ENCODE results near the gene DUSP6.

DUSP6 gene

GRCh38 chr12:89353823-89354611, 1.7 kb upstream of the DUSP6 start:
- no peak for DNase-seq (ENCODE audit: low read depth)
- H3K4me3 ChIP-seq (ENCODE audit: low read depth, low read length), result peak overlapping the region; percentile 87

GRCh38 chr12:89353188-89353822, 1.0 kb upstream of the DUSP6 start:
- peak overlapping the region; percentile 87 for H3K4me3 ChIP-seq (ENCODE audit: low read depth, low read length)
- no peak for DNase-seq (ENCODE audit: low read depth)

- peak overlapping the region; percentile 87 for H3K4me3 ChIP-seq (ENCODE audit: low read depth, low read length)
- DNase-seq (ENCODE audit: low read depth), result no peak
Observed at GRCh38 chr12:89352242-89352491, 134 bp downstream of the DUSP6 start.

GRCh38 chr12:89351489-89352241, 636 bp downstream of the DUSP6 start:
- no peak for DNase-seq (ENCODE audit: low read depth)

GRCh38 chr12:89350630-89351488, 1.4 kb downstream of the DUSP6 start:
- DNase-seq (ENCODE audit: low read depth), result no peak
- H3K4me3 ChIP-seq (ENCODE audit: low read depth, low read length), result peak overlapping the region; percentile 87

More at GRCh38 chr12:89351489-89352241, 636 bp downstream of the DUSP6 start:
- H3K4me3 ChIP-seq (ENCODE audit: low read depth, low read length), result peak overlapping the region; percentile 87

- H3K4me3 ChIP-seq (ENCODE audit: low read depth, low read length), result peak overlapping the region; percentile 87
- no peak for DNase-seq (ENCODE audit: low read depth)
Observed at GRCh38 chr12:89350260-89350629, 2.1 kb downstream of the DUSP6 start.

GRCh38 chr12:89349814-89350213, 2.5 kb downstream of the DUSP6 start:
- no peak for DNase-seq (ENCODE audit: low read depth)
- H3K4me3 ChIP-seq (ENCODE audit: low read depth, low read length), result peak overlapping the region; percentile 87

- no peak for DNase-seq (ENCODE audit: low read depth)
- peak overlapping the region; percentile 87 for H3K4me3 ChIP-seq (ENCODE audit: low read depth, low read length)
Observed at GRCh38 chr12:89348894-89349699, 3.2 kb downstream of the DUSP6 start.

- peak overlapping the region; percentile 7 for H3K4me3 ChIP-seq (ENCODE audit: low read depth, low read length)
- DNase-seq (ENCODE audit: low read depth), result no peak
Observed at GRCh38 chr12:89347325-89347829, 4.9 kb downstream of the DUSP6 start.

GRCh38 chr12:89346741-89347324, 5.5 kb downstream of the DUSP6 start:
- no peak for DNase-seq (ENCODE audit: low read depth)
- peak overlapping the region; percentile 7 for H3K4me3 ChIP-seq (ENCODE audit: low read depth, low read length)

GRCh38 chr12:89345830-89346740, 6.2 kb downstream of the DUSP6 start:
- H3K4me3 ChIP-seq (ENCODE audit: low read depth, low read length), result no peak overlapping the region
- DNase-seq (ENCODE audit: low read depth), result no peak

GRCh38 chr12:89345376-89345775, 6.9 kb downstream of the DUSP6 start:
- H3K4me3 ChIP-seq (ENCODE audit: low read depth, low read length), result no peak overlapping the region
- no peak for DNase-seq (ENCODE audit: low read depth)

GRCh38 chr12:89344862-89345202, 7.5 kb downstream of the DUSP6 start:
- H3K4me3 ChIP-seq (ENCODE audit: low read depth, low read length), result no peak overlapping the region
- DNase-seq (ENCODE audit: low read depth), result no peak

- DNase-seq (ENCODE audit: low read depth), result no peak
- no peak overlapping the region for H3K4me3 ChIP-seq (ENCODE audit: low read depth, low read length)
Observed at GRCh38 chr12:89344043-89344861, 8.0 kb downstream of the DUSP6 start.

GRCh38 chr12:89343127-89343526, 9.2 kb downstream of the DUSP6 start:
- H3K4me3 ChIP-seq (ENCODE audit: low read depth, low read length), result no peak overlapping the region
- DNase-seq (ENCODE audit: low read depth), result no peak

GRCh38 chr12:89340861-89341260, 11.4 kb downstream of the DUSP6 start:
- H3K4me3 ChIP-seq (ENCODE audit: low read depth, low read length), result no peak overlapping the region
- DNase-seq (ENCODE audit: low read depth), result no peak

GRCh38 chr12:89339526-89339925, 12.8 kb downstream of the DUSP6 start:
- no peak overlapping the region for H3K4me3 ChIP-seq (ENCODE audit: low read depth, low read length)
- DNase-seq (ENCODE audit: low read depth), result no peak
